ENCODE measurements around the gene FOXL1. TPM values are rescaled to one million over a fixed set of nuclear protein-coding genes. Genes with fewer than 3 reads are reported as not detected.
A peak's percentile ranks its signal among the peaks of the same experiment; 100 is the strongest.

FOXL1 gene
- total and polyA plus RNA-seq, 9 of the 15 experiments (the other 6 are each of a cell fraction or from before 2014, with no cell fraction given) = not detected

- TF ChIP-seq ATF4 (CRISPR knock-in tag; IDR thresholded peaks at IDR 0.05) (no peak), E2F6 (IDR thresholded peaks at IDR 0.05; ENCODE audit: borderline replicate concordance in 1 of 2, extremely low read depth in 1 of 2, insufficient read depth in 1 of 2, insufficient read length in 1 of 2, low read depth in 1 of 2, low read length in 1 of 2, poor library complexity in 1 of 2, severe bottlenecking in 1 of 2) (peak in 1 of 2 experiments; percentile 51), NONO (IDR thresholded peaks at IDR 0.05; ENCODE audit: low read depth in 2 of 2, low read length in 1 of 2) (no peak), DACH1 (IDR thresholded peaks at IDR 0.05; ENCODE audit: partially characterized antibody) (no peak), EWSR1 (IDR thresholded peaks at IDR 0.05; ENCODE audit: borderline replicate concordance, low read depth, partially characterized antibody) (no peak), ZBTB5 (IDR thresholded peaks at IDR 0.05) (no peak), FOXP1 (CRISPR knock-in tag; IDR thresholded peaks at IDR 0.05) (no peak), ZFP91 (CRISPR knock-in tag; IDR thresholded peaks at IDR 0.05) (no peak), JUN (IDR thresholded peaks at IDR 0.05; ENCODE audit: borderline replicate concordance, low read depth, low read length) (peak; percentile 72; the same call in 1 of the 2 replicates), JUN (CRISPR knock-in tag; IDR thresholded peaks at IDR 0.05; ENCODE audit: borderline replicate concordance) (no peak), NCOA4 (IDR thresholded peaks at IDR 0.05; ENCODE audit: partially characterized antibody) (no peak), POLR2H (tag; IDR thresholded peaks at IDR 0.05; ENCODE audit: low read depth) (no peak), ZNF324 (CRISPR knock-in tag; IDR thresholded peaks at IDR 0.05) (no peak)
- TF ChIP-seq, protein P1, sequence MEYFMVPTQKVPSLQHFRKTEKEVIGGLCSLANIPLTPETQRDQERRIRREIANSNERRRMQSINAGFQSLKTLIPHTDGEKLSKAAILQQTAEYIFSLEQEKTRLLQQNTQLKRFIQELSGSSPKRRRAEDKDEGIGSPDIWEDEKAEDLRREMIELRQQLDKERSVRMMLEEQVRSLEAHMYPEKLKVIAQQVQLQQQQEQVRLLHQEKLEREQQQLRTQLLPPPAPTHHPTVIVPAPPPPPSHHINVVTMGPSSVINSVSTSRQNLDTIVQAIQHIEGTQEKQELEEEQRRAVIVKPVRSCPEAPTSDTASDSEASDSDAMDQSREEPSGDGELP (CRISPR knock-in tag; IDR thresholded peaks at IDR 0.05; ENCODE audit: borderline replicate concordance) = peak; percentile 54; the same call in 1 of the 2 replicates
- TF ChIP-seq, protein P2, sequence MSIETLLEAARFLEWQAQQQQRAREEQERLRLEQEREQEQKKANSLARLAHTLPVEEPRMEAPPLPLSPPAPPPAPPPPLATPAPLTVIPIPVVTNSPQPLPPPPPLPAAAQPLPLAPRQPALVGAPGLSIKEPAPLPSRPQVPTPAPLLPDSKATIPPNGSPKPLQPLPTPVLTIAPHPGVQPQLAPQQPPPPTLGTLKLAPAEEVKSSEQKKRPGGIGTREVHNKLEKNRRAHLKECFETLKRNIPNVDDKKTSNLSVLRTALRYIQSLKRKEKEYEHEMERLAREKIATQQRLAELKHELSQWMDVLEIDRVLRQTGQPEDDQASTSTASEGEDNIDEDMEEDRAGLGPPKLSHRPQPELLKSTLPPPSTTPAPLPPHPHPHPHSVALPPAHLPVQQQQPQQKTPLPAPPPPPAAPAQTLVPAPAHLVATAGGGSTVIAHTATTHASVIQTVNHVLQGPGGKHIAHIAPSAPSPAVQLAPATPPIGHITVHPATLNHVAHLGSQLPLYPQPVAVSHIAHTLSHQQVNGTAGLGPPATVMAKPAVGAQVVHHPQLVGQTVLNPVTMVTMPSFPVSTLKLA (conservative IDR thresholded peaks at IDR 0.05) = peak; percentile 53 to 77
These were observed 23.2 kb upstream of the FOXL1 start, which contains the start of gene MTHFSD (continued) for GRCh38 chr16:86554917-86555703.

All from K562 (cell line).